ENCODE measurements around the gene BABAM1. TPM values are rescaled to one million over a fixed set of nuclear protein-coding genes. Genes with fewer than 3 reads are reported as not detected.
A peak's percentile ranks its signal among the peaks of the same experiment; 100 is the strongest.

Gene BABAM1
- total RNA-seq, 1 donor from 2014 or later, result 45.8 TPM

GRCh38 chr19:17302391-17303166 is 35.3 kb downstream of the BABAM1 start:
- Histone ChIP-seq H3K36me3 (ENCODE audit: control insufficient read depth, insufficient read depth, low read length) (no peaks in the 10 kb centered on the region), H3K4me3 (ENCODE audit: low read depth, low read length) (peak overlapping the region; percentile 70), H3K27me3 (ENCODE audit: control insufficient read depth, insufficient read depth, low read length) (no peaks in the 10 kb centered on the region)
- no peak for TF ChIP-seq CTCF (IDR thresholded peaks at IDR 0.05; ENCODE audit: insufficient read depth, low read length, severe bottlenecking)
- no peak for FAIRE-seq
- DNase-seq (ENCODE audit: low read depth), result peak; percentile 20

- Histone ChIP-seq H3K4me3 (ENCODE audit: low read depth, low read length) (peak within 1 kb of the TSS; percentile 70), H3K27me3 (ENCODE audit: control insufficient read depth, insufficient read depth, low read length) (no peaks in the 10 kb centered on the region), H3K36me3 (ENCODE audit: control insufficient read depth, insufficient read depth, low read length) (no peaks in the 10 kb centered on the region)
- peak; percentile 55 for TF ChIP-seq CTCF (IDR thresholded peaks at IDR 0.05; ENCODE audit: insufficient read depth, low read length, severe bottlenecking)
- FAIRE-seq, result no peak
- peak; percentile 81 for DNase-seq (ENCODE audit: low read depth)
These were observed 36.1 kb downstream of the BABAM1 start, which contains the start of gene ABHD8 for GRCh38 chr19:17303167-17303939. ABHD8 (minus strand) TSS chr19:17303425; CDS start chr19:17301616, 1,809 bp downstream.

- FAIRE-seq, result no peak
These were observed 36.7 kb downstream of the BABAM1 start for GRCh38 chr19:17303940-17304267.

GRCh38 chr19:17304386-17305215 is 37.4 kb downstream of the BABAM1 start:
- FAIRE-seq, result no peak
- peak; percentile 86 for DNase-seq (ENCODE audit: low read depth)
- no peak overlapping the region for H3K4me3 ChIP-seq (ENCODE audit: low read depth, low read length)
- TF ChIP-seq CTCF (IDR thresholded peaks at IDR 0.05; ENCODE audit: insufficient read depth, low read length, severe bottlenecking), result no peak
- H3K36me3 ChIP-seq (ENCODE audit: control insufficient read depth, insufficient read depth, low read length), result no peaks in the 10 kb centered on the region
- H3K27me3 ChIP-seq (ENCODE audit: control insufficient read depth, insufficient read depth, low read length), result no peaks in the 10 kb centered on the region

More at GRCh38 chr19:17303940-17304267, 36.7 kb downstream of the BABAM1 start:
- Histone ChIP-seq H3K4me3 (ENCODE audit: low read depth, low read length) (no peak overlapping the region), H3K36me3 (ENCODE audit: control insufficient read depth, insufficient read depth, low read length) (no peaks in the 10 kb centered on the region), H3K27me3 (ENCODE audit: control insufficient read depth, insufficient read depth, low read length) (no peaks in the 10 kb centered on the region)
- TF ChIP-seq CTCF (IDR thresholded peaks at IDR 0.05; ENCODE audit: insufficient read depth, low read length, severe bottlenecking), result no peak
- peak; percentile 70 for DNase-seq (ENCODE audit: low read depth)

GRCh38 chr19:17305216-17305516 is 37.9 kb downstream of the BABAM1 start:
- no peak for TF ChIP-seq CTCF (IDR thresholded peaks at IDR 0.05; ENCODE audit: insufficient read depth, low read length, severe bottlenecking)
- DNase-seq (ENCODE audit: low read depth), result no peak
- Histone ChIP-seq H3K36me3 (ENCODE audit: control insufficient read depth, insufficient read depth, low read length) (no peaks in the 10 kb centered on the region), H3K4me3 (ENCODE audit: low read depth, low read length) (no peak overlapping the region), H3K27me3 (ENCODE audit: control insufficient read depth, insufficient read depth, low read length) (no peaks in the 10 kb centered on the region)
- FAIRE-seq, result no peak

Measured in bronchial epithelial cell (primary cell).